Epithelial cell of prostate (primary cell): ENCODE results near the gene CST9.
A peak's percentile ranks its signal among the peaks of the same experiment; 100 is the strongest.

ENCODE experiments used
- DNase-seq: peaks from one replicate; pipeline ENCODE4 v3.0.0-alpha.2; 2011; ENCODE audit warnings: low read depth, low spot score
- H3K27ac ChIP-seq: fragments of 450-650 bp; 2 replicates; pipeline ENCODE4 v1.5.1; 2017; ENCODE audit warnings: mild to moderate bottlenecking

CST9 gene, protein sequence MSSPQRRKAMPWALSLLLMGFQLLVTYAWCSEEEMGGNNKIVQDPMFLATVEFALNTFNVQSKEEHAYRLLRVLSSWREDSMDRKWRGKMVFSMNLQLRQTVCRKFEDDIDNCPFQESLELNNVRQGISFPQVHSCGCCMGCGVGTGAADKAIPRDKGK

DNA sequence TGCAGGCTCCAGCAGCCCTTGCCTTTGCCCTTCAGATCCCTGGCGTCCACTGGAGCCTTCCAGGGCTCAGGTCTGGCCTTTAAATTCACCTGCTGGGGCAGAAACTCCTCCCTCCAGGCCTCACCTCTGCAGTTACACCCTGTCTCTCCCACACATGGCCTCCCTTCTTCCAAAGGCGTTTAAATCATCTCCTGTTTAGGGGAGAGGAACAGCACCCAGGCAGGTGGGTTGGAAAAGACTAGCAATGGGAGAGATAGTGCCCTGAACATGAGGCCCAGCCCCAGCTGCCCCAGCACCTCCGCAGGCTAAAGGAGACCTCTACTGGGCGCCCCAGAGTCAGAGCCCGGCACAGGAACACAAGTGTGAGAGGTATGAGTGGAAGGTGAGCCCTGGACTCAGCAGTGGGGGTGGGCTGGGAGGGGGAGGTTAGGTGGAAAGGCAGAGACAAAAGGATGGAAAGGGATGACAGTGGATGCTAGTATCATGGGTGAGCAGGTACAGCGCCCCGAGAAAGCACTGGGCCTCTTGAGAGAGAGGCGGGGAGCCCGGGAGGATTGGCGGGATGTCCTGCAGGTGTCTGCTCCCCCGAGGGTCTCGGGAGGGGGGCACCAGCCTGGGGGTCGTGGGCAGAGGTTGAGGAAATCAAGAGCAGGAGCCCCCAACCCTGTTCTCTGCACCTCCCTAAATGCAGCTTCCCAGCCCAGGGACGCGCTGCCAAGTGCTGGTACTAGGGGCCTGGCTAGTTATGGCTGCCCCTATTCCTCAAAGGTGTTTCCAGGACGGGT, at the start of gene CST9:
Gene CST9 (minus strand): TSS at position 51 of the 785 bp plus-strand sequence. CDS start 53 bp downstream, outside the sequence.
- H3K27ac ChIP-seq, result no peak within 1 kb of the TSS
- DNase-seq, result no peak

DNA sequence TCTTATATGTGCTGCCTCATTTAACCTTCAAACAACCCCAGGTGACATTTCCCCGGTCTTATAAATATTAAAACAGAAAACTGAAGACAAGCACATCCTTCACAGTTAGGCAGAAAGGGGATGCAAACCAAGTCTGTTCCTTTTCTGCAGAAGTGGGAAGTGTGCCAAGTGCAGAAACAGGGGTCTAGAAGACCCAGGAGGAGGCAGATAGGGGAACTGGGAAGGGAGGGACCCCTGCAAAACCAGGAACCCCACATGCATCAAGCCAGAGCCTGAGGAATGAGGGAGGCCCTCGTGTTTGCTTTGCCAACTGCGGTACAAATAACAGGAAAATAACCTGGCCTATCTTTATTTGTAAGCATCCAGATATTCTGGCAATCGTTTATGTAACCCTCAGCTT, 49.0 kb upstream of the CST9 start:
- no peak for DNase-seq

DNA sequence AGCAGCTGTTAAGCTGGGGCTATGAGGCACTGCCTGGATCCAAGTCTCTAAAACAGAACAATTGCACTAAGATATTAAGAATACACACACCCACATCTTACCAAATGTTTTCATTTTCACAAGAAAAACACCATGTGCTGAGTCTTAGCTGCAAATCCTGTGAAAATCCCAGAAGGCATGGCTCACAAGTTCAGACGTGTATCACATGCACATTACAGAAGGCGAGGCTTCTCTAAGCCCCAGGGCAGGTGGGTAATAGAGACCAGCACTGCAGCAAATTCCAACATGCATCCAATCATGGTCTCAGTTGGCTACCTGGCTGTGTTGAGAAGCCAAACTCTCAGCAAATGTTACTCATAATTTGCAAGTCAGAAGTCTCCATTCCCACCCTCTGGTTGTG, 48.3 kb upstream of the CST9 start:
- H3K27ac ChIP-seq, result no peak overlapping the region
- DNase-seq, result no peak

More for the DNA sequence above, 49.0 kb upstream of the CST9 start:
- H3K27ac ChIP-seq, result no peak overlapping the region

DNA sequence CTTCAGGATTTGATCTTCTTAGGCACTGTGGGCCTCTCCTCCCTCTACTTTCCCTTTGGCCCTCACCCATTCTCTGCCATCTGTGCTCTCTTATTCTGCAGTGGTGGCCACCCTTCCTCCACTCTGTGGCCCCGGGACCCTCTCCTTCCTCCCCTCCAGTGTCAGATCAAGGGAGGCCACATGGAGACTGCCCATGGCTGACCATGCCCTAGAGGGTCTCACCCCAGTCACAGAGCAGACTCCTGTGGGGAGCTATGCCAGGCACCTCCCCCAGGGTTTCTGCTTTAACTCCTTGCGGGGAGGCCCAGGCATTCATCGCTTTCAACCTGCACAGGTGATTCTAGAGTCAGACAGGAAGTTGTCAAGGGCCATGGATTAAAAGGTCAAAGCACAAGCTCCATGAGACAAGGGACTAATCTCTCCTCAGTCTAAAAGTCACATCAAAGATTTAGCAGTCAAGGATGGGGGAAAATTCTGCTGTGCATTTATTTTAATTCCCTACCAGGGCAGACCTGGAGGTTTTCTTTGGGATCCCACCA, 47.8 kb upstream of the CST9 start:
- no peak for DNase-seq
- no peak overlapping the region for H3K27ac ChIP-seq

DNA sequence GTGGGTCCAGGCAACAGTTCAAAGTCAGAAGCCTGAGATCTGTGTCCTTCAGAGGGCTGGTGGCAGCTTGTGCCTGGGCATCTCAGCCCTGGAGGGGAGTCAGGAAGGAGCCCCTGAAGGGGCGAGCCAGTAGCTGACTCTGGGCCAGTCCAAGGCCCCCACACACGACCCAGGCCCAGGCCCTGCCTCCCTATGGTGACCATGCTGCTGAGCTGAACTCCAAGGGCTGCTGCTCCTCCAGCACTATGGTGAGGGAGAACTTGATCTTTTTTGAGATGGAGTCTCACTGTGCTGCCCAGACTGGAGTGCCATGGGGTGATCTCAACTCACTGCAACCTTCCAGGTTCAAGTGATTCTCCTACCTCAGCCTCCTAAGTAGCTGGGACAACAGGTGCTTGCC, 47.2 kb upstream of the CST9 start:
- no peak for DNase-seq

DNA sequence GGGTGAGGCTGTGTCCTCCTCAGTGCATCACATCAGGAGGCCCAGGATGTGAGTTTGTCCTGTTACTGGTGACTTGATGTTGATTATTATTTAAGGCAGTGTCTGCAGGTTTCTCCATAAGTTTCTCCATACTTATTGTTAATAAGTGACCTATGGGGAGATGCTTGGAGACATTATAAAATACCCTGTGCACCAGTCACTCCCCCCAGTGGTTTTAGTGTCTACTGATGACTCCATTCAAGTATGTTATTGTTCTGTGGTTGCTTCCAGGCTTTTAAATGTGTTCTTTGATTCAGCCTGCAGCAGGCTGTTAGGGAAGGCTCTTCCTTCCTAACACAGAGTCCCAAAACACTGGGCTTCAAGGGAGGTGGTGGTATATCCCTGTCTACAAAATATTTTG, 46.7 kb upstream of the CST9 start:
- DNase-seq, result no peak
- H3K27ac ChIP-seq, result no peak overlapping the region

More for the DNA sequence above, 47.2 kb upstream of the CST9 start:
- H3K27ac ChIP-seq, result no peak overlapping the region

DNA sequence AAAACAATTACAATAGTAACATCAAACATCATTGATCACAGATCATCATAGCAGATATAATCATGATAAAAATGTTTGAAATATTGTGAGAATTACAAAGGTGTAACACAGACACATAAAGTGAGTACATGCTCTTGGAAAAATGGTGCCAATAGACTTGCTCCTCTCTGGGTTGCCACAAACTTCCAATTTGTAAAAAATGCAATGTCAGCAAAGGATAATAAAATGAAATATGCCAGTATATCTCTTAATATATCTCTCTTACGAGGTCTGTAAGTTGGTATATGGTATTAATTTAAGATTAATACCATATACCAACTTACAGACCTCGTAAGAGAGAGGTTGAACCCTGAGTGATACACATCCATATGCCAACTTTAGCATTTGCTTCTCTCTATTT, 45.4 kb upstream of the CST9 start:
- H3K27ac ChIP-seq, result no peak overlapping the region
- no peak for DNase-seq

DNA sequence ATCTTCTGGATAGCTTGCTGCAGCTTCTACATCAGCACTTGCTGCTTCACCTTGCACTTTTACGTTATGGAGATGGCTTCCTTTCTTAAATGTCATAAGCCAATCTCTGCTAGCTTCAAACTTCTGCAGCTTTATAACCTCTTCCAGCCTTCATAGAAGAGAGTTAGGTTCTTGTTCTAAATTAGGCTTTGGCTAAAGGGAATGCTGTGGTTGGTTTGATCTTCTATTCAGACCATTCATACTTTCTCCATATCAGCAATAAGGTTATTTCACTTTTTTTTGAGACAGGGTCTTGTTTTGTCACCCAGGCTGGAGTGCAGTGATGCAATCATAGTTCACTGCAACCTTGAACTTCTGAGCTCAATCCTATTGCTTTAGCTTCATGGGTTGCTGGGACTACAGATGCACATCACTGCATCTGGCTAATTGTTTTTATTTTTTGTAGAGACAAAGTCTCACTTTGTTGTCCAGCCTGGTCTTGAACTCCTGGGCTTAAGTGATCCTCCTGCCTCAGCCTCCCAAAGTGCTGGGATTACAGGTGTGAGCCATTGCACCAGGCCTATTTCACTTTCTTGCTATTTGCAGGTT, 44.2 kb upstream of the CST9 start:
- DNase-seq, result no peak

DNA sequence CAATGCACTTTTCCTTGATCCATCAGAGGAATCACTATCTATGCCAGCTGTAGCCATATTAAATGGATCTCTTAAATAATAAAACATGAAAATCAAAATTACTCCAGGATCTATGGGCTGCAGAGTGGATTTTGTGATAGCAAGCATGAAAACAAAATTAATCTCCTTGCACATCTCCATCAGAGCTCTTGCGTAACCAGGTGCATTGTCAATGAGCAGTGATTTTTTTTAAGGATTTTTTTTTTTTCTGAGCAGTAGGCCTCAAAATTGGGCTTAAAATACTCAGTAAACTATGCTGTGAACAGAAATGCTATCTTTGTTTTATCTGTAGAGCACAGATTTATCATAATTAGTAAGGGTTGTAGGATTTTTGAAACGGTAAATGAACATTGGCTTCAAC, 43.5 kb upstream of the CST9 start:
- no peak overlapping the region for H3K27ac ChIP-seq
- DNase-seq, result no peak

More for the DNA sequence above, 44.2 kb upstream of the CST9 start:
- H3K27ac ChIP-seq, result no peak overlapping the region

DNA sequence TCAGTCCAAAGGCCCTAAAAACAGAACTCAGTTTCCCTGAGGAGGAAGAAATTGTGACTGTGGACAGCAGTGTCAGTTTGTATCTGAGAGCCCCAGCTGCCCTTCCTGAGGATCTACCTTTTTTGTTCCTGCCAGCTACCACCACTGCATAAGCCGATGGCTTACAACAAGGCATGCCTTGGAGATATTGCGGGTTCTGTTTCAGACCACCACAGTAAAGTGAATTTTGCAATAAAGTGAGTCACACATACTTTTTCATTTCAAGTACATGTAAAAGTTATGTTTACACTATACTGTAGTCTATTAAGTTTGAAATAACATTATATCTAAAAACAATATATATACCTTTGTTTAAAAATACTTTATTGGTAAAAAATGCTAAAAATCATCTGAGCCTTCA, 41.6 kb upstream of the CST9 start:
- no peak for DNase-seq
- H3K27ac ChIP-seq, result no peak overlapping the region

DNA sequence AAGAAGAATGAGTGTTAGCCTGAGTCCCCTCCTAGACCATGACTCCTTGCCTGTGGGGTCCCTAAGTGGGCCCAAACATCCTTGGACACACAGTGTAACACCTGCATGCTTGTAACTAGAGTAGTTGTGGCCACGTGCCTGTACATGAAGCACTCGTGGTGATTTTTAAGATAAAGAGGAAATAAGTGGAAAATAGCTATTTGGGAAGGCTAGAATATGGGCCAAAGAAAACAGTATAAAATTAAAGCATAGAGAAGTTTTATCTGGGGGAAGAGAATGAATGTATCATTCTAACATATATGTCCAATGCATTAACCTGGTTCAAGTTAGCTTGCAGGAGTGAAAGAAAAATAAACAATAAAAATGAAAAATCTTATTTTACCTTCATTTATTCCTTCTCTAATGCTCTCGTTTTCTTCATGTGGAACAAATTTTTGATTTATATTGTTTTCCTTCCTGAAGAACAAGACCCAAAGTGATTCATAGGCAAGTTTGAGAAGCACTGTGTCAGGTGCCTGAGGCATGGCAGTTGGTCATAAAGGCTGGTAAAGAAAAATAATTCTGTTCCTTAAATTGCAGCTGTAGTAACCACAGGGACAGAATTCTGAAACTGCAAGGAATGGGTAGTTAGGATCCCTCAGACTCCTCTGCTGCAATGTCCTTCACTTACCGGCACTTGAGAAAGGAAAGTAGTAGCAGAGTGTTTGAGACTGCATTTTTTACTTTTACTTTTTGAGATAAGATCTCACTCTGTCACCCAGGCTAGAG, 40.6 kb upstream of the CST9 start:
- H3K27ac ChIP-seq, result no peak overlapping the region
- DNase-seq, result no peak

DNA sequence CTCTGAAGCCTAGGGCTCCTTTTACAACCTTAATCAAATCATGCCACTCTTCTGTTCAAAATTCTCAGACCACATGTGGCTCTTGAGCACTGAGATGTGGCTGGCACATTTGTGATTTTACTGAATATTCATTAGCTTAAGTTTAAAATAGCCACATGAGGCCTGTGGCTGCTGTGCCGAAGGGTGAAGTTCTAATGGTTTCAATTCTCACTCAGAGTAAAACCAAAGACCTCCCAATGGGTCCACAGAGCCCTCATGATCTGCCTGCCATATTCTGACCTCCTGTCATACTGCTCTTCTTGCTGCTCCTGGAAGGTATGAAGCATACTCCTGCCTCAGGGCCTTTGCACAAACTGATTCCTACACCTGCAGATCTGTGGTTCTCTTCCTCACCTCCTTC, 39.9 kb upstream of the CST9 start:
- H3K27ac ChIP-seq, result no peak overlapping the region
- no peak for DNase-seq

DNA sequence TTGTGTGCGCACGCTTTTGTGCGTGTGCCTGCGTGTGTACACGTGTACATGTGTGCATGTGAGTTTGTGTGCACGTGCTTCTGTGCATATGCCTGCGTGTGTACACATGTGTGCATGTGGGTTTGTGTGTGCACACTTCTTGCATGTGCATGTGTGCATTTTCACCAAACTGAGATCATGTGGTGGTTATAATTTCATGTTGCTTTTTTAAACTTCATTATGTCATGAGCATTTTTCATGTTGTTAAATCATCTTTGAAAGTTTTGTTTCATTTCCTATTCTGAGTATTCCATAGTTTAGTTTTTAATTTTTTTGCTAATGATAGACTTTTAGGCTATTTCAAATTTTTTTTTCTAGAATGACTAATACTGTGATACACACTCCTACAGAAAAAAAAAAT, 38.4 kb upstream of the CST9 start:
- DNase-seq, result no peak
- H3K27ac ChIP-seq, result no peak overlapping the region

DNA sequence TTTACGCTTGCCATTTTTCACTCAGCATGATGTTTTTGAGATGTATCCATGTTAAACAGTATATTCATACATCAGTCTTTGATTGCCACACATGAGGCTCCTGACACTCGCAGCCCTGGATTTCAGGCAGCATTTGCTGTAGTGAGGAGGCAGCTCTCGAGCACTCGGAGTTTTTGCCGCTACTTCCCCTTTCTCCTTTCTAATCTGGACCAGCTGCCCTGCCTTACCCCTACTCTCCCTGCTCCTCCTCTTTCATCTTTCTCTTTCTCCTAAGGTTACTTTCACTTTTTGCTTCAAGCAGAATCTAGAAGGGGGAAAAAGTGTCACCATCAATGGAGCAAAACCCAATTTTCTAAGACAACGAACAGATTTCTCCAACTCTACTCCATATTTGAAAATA, 37.9 kb upstream of the CST9 start:
- DNase-seq, result no peak
- H3K27ac ChIP-seq, result no peak overlapping the region

DNA sequence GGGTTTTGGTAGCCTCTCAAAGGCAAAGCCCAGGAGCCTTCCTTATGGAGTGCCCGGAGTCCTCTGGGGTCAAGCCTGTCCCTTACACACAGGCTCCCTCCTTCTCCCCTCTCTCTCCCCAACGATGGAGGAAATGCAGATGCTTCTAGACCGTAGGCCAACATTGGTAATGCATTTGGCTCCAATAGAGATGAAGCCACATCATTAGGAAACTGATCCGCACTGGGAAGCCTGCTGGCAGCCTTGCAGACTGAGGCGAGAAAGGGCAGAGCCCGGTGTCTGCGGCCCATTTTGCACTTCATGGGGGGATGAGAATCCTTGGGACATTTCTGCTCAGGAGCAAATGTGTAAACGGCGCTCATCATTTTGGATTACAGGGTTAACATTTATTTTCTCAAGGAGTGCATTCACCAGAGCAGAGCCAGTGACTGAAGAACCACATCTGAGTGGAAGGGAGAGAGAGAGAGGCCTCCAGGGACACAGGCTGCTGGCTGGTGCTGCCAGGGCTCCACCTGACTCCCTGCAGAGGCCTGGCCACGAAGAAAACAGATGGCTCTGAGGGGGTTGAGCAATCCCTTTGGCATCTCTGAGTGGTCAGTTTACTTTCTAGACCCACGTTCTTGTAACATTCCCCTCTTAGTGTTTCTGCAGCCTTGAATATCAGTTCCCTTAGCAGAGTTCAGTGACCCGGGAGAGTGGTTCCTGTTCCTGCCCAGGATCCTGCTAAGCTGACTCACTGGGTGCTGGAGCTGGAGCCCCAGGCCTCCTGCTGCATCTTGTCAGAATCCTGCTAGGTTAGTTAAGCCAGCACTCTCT, 36.4 kb upstream of the CST9 start:
- H3K27ac ChIP-seq, result peak overlapping the region; percentile 4
- no peak for DNase-seq

DNA sequence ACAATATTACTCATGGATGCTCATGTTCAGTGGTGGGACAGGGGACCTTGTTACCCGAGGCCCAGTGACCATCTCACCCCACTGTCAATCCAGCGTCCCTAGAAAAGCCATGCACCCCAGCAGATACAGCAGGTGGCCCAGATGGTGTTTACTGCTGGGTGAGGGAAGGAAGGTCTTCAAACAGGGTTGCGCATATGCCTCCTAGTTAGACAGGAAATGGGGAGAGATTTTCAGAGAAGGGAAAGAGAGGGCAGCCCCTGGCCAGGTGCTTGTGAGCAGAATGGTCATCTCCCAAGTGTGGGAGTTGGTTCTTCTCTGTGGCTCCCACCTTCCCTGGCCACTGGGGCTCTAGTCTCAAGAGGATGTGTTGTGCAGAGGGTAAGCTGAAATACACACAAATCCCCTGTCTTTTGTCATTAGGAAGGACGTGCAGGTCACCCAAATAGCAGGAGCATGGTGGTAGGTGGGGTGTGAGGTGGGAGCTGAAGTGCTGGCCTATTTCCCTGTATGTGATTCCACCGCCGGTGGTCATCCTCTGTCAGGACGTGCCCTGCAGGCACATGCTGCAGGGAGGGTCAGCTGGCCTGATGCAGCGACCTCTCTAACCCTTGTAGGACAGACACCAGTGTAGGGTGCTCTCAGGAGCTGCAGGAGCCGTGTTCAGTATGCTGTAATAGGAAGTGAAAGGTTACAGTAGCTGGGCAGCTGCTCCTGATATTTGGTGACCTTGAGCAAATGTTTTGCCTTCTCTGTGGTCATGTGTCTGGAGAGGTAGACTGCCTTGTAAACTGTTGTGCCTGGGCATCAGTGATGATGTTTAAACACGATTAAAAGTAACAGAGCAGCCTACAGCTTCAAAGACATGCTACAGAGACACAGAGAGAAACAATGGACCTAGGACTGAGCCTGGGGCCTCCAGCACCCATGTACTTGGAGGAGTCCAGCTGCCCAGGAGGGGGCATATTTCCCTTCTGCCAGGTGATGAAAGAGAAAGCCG, 35.3 kb upstream of the CST9 start:
- H3K27ac ChIP-seq, result no peak overlapping the region
- no peak for DNase-seq

DNA sequence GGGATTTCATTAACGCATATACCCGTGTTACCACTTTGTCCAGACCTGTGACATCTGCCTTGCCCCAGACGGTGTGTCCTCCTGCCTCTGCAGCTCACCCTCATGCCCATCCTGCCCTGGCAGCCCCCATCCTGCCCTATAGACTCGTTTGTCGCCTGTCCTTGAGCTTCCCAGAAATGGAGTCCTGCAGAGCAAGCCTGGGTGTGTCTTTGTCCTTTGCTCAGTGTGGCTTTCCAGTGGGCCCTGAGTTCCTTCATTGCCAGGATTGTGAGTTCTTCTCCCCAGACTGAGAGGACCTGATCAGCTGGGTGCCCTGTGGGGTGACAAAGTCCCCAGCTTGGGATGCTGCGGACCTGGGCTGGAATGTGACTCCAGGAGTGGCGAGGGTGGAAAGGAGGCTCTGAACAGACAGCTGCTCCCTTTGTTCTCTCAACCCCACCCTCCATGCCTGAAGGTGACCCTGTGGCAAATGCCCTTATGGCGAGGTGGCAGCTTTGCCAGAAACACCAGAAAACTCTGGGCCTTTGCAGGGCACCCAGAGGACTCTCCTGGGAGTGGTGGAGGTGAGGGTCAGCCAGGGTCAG, 34.4 kb upstream of the CST9 start:
- no peak for DNase-seq
- H3K27ac ChIP-seq, result peak overlapping the region; percentile 30

DNA sequence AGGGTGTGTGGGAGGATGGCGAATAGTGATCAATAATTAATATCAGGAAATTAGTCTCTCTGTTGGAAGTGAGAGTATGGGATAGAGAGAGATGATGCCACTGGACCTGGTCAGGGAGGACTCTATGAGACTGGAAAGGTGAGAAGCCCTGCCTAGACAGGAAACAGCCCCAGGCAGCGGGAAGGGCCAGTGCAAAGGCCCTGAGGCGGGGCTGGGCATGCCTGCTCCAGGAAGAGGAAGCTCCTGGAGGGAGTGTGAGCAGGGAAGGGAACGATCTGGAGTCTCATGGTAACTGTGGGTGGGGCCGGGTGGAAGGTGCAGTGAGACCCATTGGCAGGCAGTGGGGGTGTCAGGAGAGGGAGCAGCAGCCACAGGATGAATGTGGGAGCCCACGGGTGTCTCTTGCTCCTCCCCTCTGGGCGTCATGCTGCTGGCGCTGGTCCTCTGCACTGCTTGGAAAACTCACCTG, 33.8 kb upstream of the CST9 start:
- no peak for DNase-seq
- H3K27ac ChIP-seq, result peak overlapping the region; percentile 30
